ENCODE measurements around the gene CDH8.

CDH8 gene

DNA sequence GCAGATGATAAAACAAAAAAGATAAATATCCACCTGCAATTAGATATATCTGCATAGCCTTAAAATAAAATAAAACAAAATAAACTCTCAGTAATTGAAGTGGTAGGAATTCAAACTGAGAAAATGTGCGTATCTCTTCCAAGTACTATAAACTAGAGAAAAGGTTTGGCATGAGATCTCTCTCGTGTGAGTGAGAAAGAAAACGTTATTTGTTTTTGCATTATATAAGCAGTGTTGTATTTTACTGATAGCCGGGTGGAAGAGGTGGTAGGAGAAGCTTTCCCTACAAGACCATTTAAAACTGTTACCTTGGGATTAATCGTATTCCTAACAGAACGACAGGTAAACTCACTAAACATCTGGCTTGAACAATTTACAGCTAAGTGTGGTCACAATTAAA, 15.6 kb downstream of the CDH8 start:
- Histone ChIP-seq H3K27ac (no peak overlapping the region), H3K9ac (no peak overlapping the region), H3K4me3 (IDR thresholded peaks at IDR 0.05; ENCODE audit: insufficient read depth, low read depth, low read length) (no peak overlapping the region), H2AFZ (ENCODE audit: low read depth) (no peak overlapping the region), H3K4me2 (no peak overlapping the region), H3K4me1 (ENCODE audit: low read depth, poor library complexity, severe bottlenecking) (no peaks in the 10 kb centered on the region), H3K79me2 (ENCODE audit: insufficient read depth, low read depth) (no peaks in the 10 kb centered on the region), H3K36me3 (ENCODE audit: insufficient read depth) (no peaks in the 10 kb centered on the region), H4K20me1 (ENCODE audit: insufficient read depth) (no peaks in the 10 kb centered on the region), H3K27me3 (ENCODE audit: insufficient read depth, low read depth) (no peaks in the 10 kb centered on the region)
- TF ChIP-seq, protein P1, sequence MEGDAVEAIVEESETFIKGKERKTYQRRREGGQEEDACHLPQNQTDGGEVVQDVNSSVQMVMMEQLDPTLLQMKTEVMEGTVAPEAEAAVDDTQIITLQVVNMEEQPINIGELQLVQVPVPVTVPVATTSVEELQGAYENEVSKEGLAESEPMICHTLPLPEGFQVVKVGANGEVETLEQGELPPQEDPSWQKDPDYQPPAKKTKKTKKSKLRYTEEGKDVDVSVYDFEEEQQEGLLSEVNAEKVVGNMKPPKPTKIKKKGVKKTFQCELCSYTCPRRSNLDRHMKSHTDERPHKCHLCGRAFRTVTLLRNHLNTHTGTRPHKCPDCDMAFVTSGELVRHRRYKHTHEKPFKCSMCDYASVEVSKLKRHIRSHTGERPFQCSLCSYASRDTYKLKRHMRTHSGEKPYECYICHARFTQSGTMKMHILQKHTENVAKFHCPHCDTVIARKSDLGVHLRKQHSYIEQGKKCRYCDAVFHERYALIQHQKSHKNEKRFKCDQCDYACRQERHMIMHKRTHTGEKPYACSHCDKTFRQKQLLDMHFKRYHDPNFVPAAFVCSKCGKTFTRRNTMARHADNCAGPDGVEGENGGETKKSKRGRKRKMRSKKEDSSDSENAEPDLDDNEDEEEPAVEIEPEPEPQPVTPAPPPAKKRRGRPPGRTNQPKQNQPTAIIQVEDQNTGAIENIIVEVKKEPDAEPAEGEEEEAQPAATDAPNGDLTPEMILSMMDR (conservative IDR thresholded peaks at IDR 0.05; ENCODE audit: low read depth, low read length) = no peak

DNA sequence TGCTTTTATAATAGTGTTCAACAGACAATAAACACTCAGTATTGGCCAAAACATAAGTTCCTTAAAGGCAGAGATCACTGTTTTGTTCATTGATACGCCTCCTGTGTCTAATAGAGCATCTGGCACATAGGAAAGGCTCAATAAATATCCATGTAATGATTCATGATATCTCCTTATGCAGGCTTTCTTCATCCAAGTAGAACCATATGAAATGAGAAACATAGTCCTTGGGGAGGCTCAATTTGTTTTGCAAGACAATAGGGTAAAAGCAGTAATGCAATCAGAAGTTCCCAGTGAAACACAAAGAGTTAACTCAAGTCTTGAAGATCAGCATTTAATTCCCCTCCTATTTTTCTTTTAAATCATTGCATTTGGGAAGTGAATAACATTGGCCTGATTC, 16.4 kb downstream of the CDH8 start:
- no peak overlapping the region for H2AFZ ChIP-seq (ENCODE audit: low read depth)
- H3K27me3 ChIP-seq (ENCODE audit: insufficient read depth, low read depth) = no peaks in the 10 kb centered on the region
- no peaks in the 10 kb centered on the region for H3K4me1 ChIP-seq (ENCODE audit: low read depth, poor library complexity, severe bottlenecking)
- H3K79me2 ChIP-seq (ENCODE audit: insufficient read depth, low read depth) = no peaks in the 10 kb centered on the region
- H3K4me3 ChIP-seq (IDR thresholded peaks at IDR 0.05; ENCODE audit: insufficient read depth, low read depth, low read length) = no peak overlapping the region
- no peaks in the 10 kb centered on the region for H4K20me1 ChIP-seq (ENCODE audit: insufficient read depth)
- no peak overlapping the region for H3K4me2 ChIP-seq
- H3K9ac ChIP-seq = no peak overlapping the region
- TF ChIP-seq, protein P1 (conservative IDR thresholded peaks at IDR 0.05; ENCODE audit: low read depth, low read length) = no peak
- H3K36me3 ChIP-seq (ENCODE audit: insufficient read depth) = no peaks in the 10 kb centered on the region
- H3K27ac ChIP-seq = no peak overlapping the region

GRCh38 chr16:62018301-62019060, 17.8 kb downstream of the CDH8 start:
- Histone ChIP-seq H3K79me2 (ENCODE audit: insufficient read depth, low read depth) (no peaks in the 10 kb centered on the region), H4K20me1 (ENCODE audit: insufficient read depth) (no peaks in the 10 kb centered on the region), H3K4me3 (IDR thresholded peaks at IDR 0.05; ENCODE audit: insufficient read depth, low read depth, low read length) (no peak overlapping the region), H3K4me2 (no peak overlapping the region), H2AFZ (ENCODE audit: low read depth) (no peak overlapping the region), H3K9ac (no peak overlapping the region), H3K27me3 (ENCODE audit: insufficient read depth, low read depth) (no peaks in the 10 kb centered on the region), H3K36me3 (ENCODE audit: insufficient read depth) (no peaks in the 10 kb centered on the region), H3K4me1 (ENCODE audit: low read depth, poor library complexity, severe bottlenecking) (no peaks in the 10 kb centered on the region), H3K27ac (no peak overlapping the region)
- TF ChIP-seq, protein P1 (conservative IDR thresholded peaks at IDR 0.05; ENCODE audit: low read depth, low read length) = no peak

DNA sequence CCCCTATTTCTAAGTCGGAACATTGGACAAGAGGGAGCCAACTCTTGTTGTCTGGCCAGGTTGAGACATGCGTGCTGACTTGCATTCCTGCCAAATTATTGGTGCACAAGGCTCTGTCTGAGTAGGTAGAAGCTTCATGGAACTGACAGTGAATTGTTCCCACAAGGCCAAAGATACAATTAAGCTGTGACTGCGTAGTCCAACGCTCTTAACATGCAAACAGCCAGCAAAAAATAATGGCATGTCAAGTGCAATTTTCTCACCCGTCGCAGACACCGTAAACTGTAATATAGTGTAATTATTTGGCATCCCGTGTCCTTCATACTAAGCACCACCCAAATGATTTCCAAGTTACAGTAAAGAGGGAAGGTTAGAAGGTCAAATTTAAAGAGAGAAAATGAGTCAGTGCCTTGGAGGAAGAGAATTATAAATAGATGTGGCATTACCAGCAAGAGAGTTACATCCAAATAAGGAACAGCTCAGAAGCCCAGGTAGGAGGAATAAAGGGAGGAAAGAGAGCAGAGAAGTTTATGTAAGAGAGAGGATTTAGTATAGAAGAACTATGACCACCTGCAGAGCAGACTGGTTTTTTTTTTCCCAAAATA, 21.8 kb downstream of the CDH8 start:
- H3K4me1 ChIP-seq (ENCODE audit: low read depth, poor library complexity, severe bottlenecking) = no peaks in the 10 kb centered on the region
- H4K20me1 ChIP-seq (ENCODE audit: insufficient read depth) = no peaks in the 10 kb centered on the region
- TF ChIP-seq, protein P1 (conservative IDR thresholded peaks at IDR 0.05; ENCODE audit: low read depth, low read length) = no peak
- no peaks in the 10 kb centered on the region for H3K36me3 ChIP-seq (ENCODE audit: insufficient read depth)
- no peak overlapping the region for H2AFZ ChIP-seq (ENCODE audit: low read depth)
- H3K27me3 ChIP-seq (ENCODE audit: insufficient read depth, low read depth) = no peaks in the 10 kb centered on the region
- H3K4me3 ChIP-seq (IDR thresholded peaks at IDR 0.05; ENCODE audit: insufficient read depth, low read depth, low read length) = no peak overlapping the region
- H3K79me2 ChIP-seq (ENCODE audit: insufficient read depth, low read depth) = no peaks in the 10 kb centered on the region
- H3K27ac ChIP-seq = no peak overlapping the region
- no peak overlapping the region for H3K4me2 ChIP-seq
- H3K9ac ChIP-seq = no peak overlapping the region
